NCI-H146 treated with DMSO at 0.1 percent for 48 hours (cell line): Measurements from ENCODE around the gene CHST8.

ENCODE experiments used
- DNase-seq: peaks from one replicate; lab custom pipeline; 2025; ENCODE audit not compliant: unreplicated experiment; lab: John Stamatoyannopoulos, UW

CHST8 gene

GRCh38 chr19:33673258-33673875 is 51.6 kb downstream of the CHST8 start:
- DNase-seq, result no peak

GRCh38 chr19:33673996-33674625 is 52.4 kb downstream of the CHST8 start:
- no peak for DNase-seq

- DNase-seq, result no peak
These were observed 53.0 kb downstream of the CHST8 start for GRCh38 chr19:33674626-33675367.

GRCh38 chr19:33675501-33676124 is 53.9 kb downstream of the CHST8 start:
- no peak for DNase-seq

DNA sequence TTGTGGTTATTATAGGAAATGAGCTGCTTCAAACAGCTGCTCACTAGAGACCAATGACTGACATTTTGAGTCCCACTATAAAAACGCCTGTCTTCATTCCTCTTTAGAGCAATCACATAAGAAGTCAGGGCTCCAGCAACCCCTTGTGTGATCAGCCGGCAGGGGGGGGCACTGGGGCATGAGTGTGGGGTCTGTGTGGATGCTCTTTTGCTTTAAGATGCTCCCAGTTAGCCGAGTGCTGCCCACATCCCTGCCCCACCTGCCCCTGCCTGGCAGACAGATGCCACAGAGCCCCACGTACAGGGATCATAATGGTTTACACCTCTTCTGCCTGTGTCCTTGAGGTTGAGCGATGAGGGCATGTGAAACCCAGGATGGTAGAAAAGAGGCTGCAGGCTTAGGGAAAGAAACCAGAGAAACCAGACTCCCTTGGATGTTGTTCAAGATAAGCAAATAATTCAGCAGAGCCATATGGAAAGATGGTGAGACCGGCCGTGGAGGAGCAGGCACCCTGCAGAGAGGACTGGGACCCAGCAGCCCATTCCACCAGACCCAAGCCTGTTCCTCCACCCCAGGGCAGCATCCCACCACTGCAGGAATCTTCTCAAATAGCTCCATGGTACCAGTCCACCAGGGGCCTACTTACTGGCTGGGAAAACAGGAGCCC is 55.4 kb downstream of the CHST8 start:
- DNase-seq, result no peak

- no peak for DNase-seq
These were observed 56.1 kb downstream of the CHST8 start for GRCh38 chr19:33677745-33678426.

GRCh38 chr19:33678796-33679585 is 57.2 kb downstream of the CHST8 start:
- DNase-seq, result no peak

GRCh38 chr19:33679696-33680095 is 57.9 kb downstream of the CHST8 start:
- no peak for DNase-seq

- no peak for DNase-seq
These were observed 59.4 kb downstream of the CHST8 start for GRCh38 chr19:33681081-33681680.

GRCh38 chr19:33683881-33684537 is 62.3 kb downstream of the CHST8 start:
- no peak for DNase-seq

DNA sequence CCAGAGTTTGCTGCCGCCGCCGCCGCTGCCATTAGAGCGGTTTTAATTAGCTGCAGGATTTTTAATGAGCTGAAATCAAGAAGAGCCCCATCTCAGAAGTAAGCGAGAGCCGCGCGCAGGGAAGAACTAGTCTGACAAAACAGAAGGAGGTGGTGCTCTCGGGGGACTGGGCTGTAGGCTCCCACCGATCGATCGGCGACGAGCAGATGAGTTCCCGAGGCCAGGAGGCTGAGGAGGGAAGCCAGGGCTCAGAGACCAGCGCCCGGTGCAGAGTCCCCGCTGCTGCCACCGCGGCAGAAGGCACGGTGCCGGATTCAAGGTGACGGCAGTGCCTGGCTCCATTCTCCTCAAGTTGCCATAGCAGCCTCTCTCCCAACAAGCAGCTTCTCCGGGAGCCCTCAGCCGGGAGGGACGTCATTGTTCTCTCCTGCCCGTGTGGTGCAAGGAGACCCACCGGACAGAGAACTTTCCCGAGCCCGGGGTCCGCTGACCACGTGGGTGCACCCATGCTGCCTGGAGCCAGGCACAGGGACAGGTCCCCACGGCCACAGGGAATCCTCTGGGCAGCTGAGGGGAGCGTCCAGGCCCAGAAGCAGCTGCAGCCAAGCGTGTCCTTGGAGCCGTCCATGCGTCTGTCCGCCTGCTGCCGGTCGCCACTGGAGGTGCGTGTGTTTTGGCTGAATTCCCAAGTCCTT is 62.9 kb downstream of the CHST8 start:
- DNase-seq, result no peak

DNA sequence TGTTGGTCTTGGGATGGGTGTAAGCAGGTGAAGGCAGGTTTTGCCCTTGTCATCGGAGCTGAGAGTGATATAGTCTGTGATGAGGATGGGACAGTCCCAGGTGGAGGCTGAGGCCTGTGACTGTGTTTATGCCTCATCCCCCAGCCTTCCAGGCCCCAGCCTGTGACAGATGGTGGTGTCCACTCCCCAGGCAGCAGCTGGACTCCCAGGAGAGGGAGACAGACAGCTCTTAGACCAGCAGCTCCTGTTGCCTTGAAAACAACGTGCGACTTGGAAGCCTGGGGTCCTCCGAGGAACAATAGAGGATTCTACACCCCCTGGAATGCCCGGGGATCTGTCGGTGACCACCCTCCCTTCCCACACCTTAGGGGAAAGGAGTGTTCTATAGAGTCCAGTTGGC is 63.8 kb downstream of the CHST8 start:
- no peak for DNase-seq

DNA sequence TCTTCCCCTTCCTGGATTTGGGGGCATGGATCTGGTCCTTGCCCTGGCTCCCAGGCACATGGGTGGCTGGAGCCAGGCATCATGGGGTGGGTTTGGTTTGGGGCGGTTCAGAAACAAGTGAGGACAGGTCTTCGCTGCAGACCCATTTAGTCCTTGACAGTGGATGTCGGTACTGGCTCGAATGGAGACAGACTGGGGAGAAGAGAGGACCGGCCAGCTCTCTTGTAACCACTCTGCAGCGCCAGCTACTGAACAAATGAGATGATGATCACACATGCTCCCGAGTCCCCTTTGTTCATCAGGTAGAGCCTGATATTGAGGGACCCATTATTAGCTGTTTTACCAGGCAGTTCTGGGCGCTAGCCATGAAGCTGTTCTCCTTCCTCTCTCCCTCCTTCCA is 64.5 kb downstream of the CHST8 start:
- DNase-seq, result no peak

GRCh38 chr19:33686687-33687480 is 65.1 kb downstream of the CHST8 start:
- DNase-seq, result no peak

DNA sequence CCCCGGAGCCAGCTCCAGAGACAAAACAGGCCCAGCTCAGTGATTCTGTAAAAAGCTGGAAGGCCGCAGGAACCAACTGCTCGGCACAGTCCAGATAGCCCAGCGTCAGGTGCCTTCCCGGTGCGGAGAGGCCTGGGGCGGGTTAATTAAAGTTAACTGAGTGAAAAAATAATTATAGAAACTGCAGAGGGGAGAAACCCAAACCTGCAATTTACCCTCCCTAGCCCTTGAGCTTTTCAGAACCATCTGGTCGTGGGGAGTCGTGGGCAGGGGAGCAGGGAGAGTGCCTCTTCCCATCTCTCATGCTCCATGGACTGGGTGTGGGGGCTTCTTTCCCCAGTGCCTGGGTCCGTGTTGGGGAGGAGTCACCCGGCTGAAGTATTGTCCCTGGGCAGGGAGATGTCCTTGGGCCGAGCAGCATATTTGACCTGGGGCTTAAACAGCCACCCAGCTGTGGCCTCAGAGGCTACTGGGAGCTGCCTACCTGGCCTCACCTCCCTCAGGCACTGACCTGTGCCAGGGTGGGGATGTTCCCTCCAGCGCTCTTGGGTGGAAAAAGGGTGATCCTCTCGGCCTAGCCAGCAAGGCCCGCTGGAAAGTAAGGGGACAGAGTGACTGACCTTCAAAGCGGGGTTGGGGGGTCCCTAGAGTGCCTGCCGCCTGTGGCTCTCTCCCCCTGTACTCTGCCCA is 65.9 kb downstream of the CHST8 start:
- DNase-seq, result no peak

DNA sequence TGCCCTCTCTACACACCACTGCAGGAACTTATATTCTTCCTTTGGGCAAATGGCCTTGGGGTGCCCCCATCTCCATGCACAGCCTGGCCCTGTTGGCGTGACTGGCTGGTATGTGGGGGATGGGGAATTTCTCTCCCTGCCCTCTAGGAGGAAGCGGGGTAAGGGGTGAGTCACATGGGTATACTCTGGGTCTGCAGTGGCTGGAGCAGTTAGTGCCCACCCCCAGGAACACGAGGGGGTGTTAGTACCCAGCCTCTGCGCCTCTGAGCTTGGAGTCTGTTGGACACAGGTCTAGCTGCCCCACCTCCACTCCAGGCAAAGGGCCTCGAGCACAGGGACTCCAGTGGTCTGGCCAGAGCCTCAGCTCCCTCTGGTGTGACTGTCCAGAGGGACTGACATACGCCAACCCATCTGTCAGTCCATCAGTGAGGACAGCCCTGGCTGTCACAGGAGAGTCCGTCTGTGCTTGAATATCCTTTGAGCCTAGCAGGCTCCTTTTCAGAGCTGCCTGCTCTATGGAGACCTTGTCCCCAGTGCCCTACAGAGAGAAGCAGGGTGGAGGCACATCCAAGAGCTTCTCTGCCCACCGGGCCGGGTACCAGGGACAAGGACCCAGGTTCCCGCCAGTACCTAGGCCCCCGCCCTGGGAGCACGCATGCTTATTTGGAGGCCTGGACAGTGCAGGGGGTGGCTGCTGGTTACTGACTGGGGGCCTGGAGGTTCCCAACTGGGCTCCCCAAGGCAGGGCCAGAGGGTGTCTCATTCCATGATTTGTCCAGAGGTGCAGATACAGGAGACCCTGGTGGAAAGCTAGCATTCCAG is 66.6 kb downstream of the CHST8 start:
- DNase-seq, result no peak
